ENCODE data around the gene SUCLG2. TPM values are rescaled to one million over a fixed set of nuclear protein-coding genes. Genes with fewer than 3 reads are reported as not detected.

The SUCLG2 gene
- total and polyA plus RNA-seq, 9 of the 15 experiments (the other 6 are each of a cell fraction or from before 2014, with no cell fraction given), result 10.1 to 41.4 (median 29.0) TPM

DNA sequence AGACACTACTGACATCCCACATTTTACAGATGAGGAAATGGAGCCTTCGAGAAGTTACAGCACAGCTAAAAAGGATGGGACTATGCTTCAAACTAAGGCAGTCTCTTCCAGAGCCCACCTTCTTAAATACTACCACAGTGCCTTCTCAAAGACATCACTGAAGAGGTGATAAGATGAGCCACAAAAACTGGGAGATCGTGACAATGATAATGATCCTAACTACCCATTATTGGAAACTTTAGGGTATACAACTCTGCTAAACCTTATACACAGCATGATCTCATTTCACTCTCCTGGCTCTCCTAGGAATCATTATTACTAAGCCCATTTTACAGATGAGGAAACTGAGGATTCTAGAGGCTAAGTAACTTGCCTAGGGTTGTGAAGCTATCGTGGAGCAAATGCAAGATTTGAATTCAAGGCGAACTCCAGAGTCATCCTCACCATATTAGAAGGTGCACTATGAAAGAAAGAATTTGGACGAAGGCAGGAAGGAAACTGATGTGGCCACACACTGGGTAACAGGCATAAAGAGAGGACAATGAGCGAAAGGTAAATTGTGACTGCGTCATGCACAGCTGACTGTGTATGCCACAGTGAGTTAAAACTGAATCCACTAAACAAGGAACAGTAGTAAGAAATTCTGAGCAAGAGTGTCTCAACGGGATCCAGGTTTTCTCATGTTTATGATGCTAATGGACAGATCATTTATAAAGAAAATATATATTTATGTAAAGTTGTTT lies 55.4 kb downstream of the SUCLG2 start:
- no TSS peak for BruUV-seq (replicated peaks)
- intact Hi-C loops (cut with micrococcal nuclease) (no loop called here), in situ Hi-C loops (cut with MboI) (no loop called here)
- no peak overlapping the region for H3K4me3 ChIP-seq
- POLR2A ChIA-PET, result no interaction called here
- DNase-seq (ENCODE audit: extremely low read depth in 1 of 4, low spot score in 3 of 4) (no peak), FAIRE-seq (no peak), ATAC-seq (no peak)
- H3K9me1 ChIP-seq (ENCODE audit: control insufficient read depth, insufficient read depth, low read length), result no peaks in the 10 kb centered on the region
- no peaks in the 10 kb centered on the region for H3K79me2 ChIP-seq (ENCODE audit: control insufficient read depth, insufficient read depth, low read length)
- H2AFZ ChIP-seq (ENCODE audit: low read depth, low read length), result no peak overlapping the region
- H4K20me1 ChIP-seq (replicated peaks; ENCODE audit: control insufficient read depth, insufficient read depth, low read length), result no peaks in the 10 kb centered on the region
- 93% methylated on average over 8 of the region's 8 CpGs for WGBS (ENCODE audit: insufficient coverage, low coverage, missing lambda C conversion rate)
- no peak for TF ChIP-seq PML (IDR thresholded peaks at IDR 0.05; ENCODE audit: low read length)
- TF ChIP-seq RBM25 (IDR thresholded peaks at IDR 0.05; ENCODE audit: low read depth, low read length, severe bottlenecking), result peak; percentile 85
- TF ChIP-seq BRCA1 (IDR thresholded peaks at IDR 0.05), result no peak
- TF ChIP-seq BRCA1 (CRISPR knock-in tag; IDR thresholded peaks at IDR 0.05), result no peak
- peak; percentile 59 for TF ChIP-seq BCOR (IDR thresholded peaks at IDR 0.05)
- no peak for TF ChIP-seq NFIC (IDR thresholded peaks at IDR 0.05)
- TF ChIP-seq RAD51 (IDR thresholded peaks at IDR 0.05; ENCODE audit: borderline replicate concordance, low read depth), result no peak
- TF ChIP-seq, protein P1, sequence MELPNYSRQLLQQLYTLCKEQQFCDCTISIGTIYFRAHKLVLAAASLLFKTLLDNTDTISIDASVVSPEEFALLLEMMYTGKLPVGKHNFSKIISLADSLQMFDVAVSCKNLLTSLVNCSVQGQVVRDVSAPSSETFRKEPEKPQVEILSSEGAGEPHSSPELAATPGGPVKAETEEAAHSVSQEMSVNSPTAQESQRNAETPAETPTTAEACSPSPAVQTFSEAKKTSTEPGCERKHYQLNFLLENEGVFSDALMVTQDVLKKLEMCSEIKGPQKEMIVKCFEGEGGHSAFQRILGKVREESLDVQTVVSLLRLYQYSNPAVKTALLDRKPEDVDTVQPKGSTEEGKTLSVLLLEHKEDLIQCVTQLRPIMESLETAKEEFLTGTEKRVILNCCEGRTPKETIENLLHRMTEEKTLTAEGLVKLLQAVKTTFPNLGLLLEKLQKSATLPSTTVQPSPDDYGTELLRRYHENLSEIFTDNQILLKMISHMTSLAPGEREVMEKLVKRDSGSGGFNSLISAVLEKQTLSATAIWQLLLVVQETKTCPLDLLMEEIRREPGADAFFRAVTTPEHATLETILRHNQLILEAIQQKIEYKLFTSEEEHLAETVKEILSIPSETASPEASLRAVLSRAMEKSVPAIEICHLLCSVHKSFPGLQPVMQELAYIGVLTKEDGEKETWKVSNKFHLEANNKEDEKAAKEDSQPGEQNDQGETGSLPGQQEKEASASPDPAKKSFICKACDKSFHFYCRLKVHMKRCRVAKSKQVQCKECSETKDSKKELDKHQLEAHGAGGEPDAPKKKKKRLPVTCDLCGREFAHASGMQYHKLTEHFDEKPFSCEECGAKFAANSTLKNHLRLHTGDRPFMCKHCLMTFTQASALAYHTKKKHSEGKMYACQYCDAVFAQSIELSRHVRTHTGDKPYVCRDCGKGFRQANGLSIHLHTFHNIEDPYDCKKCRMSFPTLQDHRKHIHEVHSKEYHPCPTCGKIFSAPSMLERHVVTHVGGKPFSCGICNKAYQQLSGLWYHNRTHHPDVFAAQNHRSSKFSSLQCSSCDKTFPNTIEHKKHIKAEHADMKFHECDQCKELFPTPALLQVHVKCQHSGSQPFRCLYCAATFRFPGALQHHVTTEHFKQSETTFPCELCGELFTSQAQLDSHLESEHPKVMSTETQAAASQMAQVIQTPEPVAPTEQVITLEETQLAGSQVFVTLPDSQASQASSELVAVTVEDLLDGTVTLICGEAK (IDR thresholded peaks at IDR 0.05), result no peak
- TF ChIP-seq, protein P1 (CRISPR knock-in tag; IDR thresholded peaks at IDR 0.05), result no peak
- no peak for TF ChIP-seq ZNF146 (CRISPR knock-in tag; IDR thresholded peaks at IDR 0.05; ENCODE audit: unreplicated experiment)
- H3K9ac ChIP-seq (ENCODE audit: insufficient read depth in 1 of 2, low read depth in 2 of 2, low read length in 2 of 2), result no peak overlapping the region
- CTCF ChIA-PET (ENCODE audit: low intra/inter-chr PET ratio), result interaction anchor here (0.6 kb wide), 1 partner anchor 938 kb away, joined by 3 read pairs; no protein-coding TSS in a partner anchor
- no peaks in the 10 kb centered on the region for H3K9me3 ChIP-seq (replicated peaks; ENCODE audit: control insufficient read depth, insufficient read depth, low read depth, low read length)
- no peaks in the 10 kb centered on the region for H3K4me1 ChIP-seq (replicated peaks in 1 of 2; ENCODE audit: control insufficient read depth in 2 of 2, insufficient read depth in 2 of 2, low read length in 2 of 2)
- no peak overlapping the region for H3K27ac ChIP-seq (ENCODE audit: extremely low read depth, low read depth, low read length)
- H3K36me3 ChIP-seq (ENCODE audit: control insufficient read depth, insufficient read depth, low read length), result peaks cover 12% of the 10 kb centered on the region; the same call in 2 of the 3 replicates
- no peak overlapping the region for H3K4me2 ChIP-seq (ENCODE audit: insufficient read depth, low read length)
- H3K27me3 ChIP-seq (ENCODE audit: control insufficient read depth in 2 of 2, insufficient read depth in 2 of 2, low read length in 2 of 2), result no peaks in the 10 kb centered on the region

Measured in K562 (cell line).